Stimulated activated CD4-positive, alpha-beta T cell treated with anti-CD3 and anti-CD28 coated beads, Interleukin-4, amount 100 ng/mL, for 48 hours (primary cell): ENCODE data around the gene ATP8A2.
"Not testable (repeated sequence)": the region's sequence is repeated elsewhere in the genome, so short reads cannot be mapped to it uniquely, and the experiment has no call there.

Experiments used
- DNase-seq, 2 donors: peaks; one replicate each; pipeline ENCODE4 v3.0.0-alpha.2; 2020; ENCODE audit warnings: low read depth in 2 of 2

ATP8A2 gene

DNA sequence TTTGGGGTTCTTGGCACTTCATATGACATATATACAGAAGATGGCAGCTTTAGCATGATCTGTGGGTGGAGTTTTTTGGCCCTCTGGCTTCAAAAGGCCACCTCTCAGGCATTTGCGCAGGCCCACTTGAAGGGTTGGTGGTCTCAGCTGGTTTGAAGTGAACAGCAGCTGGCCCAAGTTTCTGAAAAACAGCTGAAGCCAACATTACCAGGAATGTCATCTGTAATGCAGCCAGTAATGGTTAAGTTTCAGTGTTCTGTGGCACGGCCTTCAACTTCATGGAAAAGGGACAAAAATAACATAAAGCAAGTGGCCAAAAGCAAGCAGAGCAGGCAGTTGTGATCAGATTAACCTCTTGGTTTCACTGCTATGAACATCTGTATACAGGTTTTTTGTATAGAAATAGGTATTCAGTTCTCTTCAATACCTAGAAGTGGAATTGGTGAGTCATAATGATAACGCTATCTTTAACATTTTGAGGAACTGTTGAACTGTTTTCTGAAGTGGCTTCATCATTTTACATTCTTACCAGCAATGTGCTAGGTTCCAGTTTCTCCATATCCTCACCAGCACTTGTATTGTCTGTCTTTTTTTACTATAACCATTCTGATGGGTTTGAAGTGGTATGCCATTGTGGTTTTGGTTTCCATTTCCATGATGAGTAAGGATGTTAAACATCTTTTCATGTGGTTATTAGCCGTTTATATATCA is 434.6 kb downstream of the ATP8A2 start:
- DNase-seq, result no peak

DNA sequence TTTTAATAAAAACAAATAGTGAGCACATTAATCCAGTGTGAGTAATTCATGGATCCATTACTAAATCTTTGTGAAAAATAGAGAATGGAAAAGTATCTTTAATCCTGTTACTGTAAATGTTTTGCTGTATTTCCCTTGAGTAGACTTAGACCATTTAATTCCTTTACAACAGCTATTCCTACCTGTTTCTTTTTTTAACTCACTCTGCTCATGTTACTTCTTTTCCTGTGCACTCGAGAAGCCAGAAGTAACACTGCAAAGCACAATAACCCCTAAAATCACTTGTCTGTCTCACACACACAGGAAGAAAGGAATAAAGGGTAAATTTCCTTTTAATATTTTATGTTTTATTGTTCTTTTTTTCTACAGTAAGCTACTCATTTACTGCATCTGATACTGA is 435.8 kb downstream of the ATP8A2 start:
- no peak for DNase-seq

DNA sequence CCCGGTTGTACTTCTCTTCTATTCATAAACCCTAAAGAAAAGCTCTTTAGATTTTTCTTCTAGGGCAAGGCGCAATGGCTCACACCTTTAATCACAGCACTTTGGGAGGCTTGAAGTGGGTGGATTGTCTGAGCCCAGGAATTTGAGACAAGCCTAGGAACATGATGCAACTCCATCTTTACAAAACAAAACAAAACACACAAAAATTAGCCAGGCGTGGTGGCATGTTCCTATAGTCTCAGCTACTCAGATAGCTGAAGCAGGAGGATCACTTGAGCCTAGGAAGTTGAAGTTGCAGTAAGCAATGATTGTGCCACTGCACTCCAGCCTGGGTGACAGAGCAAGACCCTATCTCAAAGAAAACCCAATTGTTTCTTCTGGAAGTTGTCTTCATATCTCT is 439.7 kb downstream of the ATP8A2 start:
- DNase-seq, result no peak

DNA sequence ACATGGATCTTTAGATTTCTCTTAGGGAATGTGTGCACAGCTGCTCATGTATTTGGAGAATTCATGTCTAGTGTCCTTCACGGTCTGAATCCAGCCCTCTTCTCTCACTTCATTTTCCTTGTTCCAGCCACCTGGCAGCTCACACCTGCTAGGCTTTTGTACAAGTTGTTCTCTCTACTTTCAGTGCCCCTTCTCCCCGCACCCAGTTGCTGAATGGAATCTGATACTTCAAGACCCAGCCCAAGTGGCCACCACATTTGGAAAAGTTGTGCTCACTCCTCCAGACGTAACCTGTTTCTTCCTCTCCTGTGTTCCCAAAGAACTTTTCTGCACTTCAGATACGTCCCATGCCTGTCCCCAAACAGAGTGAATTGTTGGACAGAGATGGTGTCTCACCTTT is 444.5 kb downstream of the ATP8A2 start:
- no peak for DNase-seq

DNA sequence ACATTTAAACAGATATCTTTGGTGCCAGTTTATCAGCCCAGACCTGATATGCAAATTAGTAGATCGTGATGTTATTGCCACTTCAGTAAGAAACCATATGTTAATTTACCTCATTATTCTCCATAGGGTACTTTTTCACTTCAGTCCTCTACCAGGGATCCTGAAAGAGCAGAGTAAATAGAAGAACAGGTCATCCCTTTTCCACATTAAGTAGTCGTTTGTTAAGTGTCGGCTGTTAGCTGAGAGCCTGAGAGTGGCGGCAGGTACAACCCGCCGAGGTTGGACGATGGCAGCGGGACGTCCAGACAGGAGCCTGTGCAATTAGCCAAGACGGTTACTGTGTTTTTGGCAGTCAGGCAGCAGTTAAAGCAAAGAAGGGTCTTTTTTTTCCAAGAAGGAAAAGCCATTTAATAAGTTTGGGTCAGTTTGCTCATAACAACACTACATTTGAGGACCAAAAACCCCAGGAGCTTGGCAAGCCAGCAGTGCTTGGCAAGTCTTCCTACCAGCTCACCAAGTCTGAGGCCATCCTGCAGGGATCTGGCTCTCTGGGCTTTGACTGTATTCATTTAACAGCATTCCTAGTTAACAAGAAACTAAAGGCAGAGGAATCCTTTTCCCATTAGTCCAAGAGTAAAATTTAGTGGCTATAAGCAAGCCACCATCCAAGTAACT is 448.2 kb downstream of the ATP8A2 start:
- no peak for DNase-seq

DNA sequence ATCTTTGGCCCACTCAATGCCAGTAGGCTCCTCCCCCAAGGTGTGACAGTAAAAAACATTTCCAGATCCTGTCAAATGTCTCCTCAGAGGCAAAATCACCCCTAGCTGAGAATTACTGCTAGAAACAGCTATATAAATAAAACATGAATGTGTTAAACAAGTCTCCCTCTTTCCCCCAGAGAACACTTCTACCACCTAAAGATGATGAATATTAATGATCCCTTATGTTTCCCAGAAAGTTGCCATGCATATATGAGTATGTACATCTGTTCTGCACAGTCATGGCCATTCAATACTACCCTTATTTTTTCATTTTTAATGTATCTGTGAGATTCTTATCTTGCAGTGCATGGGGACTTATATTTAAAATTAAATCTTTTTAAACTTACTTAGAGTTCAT is 450.0 kb downstream of the ATP8A2 start:
- DNase-seq, result no peak

DNA sequence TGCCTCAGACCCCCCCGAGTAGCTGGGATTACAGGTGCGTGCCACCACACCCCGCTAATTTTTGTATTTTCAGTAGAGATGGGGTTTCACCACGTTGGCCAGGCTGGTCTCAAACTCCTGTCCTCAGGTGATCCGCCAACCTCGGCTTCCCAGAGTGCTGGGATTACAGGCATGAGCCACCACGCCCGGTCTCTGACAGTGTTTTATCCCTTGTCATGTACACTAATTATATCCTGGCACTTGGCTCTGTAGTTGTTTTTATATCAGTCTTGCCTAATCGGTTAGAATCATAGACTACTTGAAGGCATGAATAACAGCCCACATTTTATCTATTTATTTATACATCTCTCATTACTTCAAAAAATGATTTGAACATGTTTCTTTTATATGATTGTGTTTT is 455.4 kb downstream of the ATP8A2 start:
- not testable (repeated sequence) for DNase-seq

DNA sequence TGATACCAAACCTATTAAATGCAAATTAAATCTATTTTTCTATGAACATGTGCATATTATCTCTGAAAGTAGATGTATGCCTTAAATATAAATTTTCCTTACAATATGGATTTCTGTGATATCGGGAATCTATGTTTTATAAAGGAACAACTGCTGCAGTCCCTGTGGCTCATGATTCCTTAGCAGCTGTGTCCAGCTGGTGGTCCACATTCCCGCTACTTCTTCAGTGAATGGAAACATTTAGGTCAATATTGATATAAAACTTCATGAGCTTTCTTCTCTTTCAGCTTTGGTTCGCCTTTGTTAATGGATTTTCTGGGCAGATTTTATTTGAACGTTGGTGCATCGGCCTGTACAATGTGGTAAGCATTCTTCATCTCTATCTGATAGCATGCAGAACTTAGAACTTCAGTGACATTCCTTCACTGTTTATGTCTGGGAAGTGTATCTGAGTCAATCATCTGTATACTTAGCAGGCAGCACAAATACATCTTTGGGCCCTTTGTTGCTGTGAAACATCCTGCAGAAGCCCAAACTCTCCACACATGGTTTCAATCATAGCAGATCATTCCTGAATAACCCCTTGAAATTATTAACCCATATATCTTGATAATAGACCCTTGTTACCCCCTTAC is 456.2 kb downstream of the ATP8A2 start:
- DNase-seq, result no peak

DNA sequence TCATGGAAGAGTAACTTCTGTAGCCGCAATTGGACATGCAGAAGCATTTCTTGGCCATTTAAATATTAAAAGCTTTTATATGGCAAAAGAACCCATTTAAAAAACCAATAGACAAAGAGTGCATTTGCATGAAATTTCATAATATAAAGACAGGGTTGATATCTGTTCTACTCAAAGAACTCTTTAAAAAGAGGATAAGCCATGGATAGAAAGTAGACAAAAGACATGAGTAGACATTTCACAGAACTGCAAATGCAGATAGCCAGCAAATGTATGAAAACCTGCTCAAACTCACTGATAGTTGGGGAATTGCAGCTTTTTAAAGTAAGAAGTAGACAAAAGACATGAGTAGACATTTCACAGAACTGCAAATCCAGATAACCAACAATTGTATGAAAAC is 462.0 kb downstream of the ATP8A2 start:
- DNase-seq, result no peak

DNA sequence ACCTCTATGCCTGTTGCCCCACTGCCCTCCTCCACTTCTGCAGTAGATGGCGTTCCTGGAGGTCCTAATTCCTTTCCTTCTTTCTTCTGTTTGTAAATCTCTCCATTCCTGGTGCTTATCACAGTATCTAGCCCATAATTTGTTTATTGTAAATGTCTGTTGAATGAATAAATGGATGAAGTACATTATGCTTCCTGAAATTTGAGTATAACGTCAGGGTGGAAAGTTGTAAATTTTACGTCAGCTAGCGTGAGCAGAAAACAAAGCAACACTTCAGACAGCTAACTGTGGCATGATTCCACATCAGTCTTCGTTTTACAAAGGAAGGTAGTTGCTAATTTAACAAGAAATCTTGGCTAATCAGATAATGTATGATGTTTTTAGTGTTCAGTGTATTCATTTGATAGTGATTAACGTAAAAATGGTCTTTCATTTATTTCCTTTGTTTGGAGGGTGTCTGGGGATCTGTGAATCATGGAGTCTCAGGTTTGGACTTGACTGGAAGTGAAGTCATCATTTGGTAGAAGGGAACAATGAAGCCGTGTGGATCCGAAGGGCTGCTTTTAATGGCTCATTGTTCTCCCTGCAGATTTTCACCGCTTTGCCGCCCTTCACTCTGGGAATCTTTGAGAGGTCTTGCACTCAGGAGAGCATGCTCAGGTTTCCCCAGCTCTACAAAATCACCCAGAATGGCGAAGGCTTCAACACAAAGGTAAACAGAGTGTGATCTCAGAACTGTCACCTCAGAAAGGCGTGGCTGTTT is 465.0 kb downstream of the ATP8A2 start:
- no peak for DNase-seq

DNA sequence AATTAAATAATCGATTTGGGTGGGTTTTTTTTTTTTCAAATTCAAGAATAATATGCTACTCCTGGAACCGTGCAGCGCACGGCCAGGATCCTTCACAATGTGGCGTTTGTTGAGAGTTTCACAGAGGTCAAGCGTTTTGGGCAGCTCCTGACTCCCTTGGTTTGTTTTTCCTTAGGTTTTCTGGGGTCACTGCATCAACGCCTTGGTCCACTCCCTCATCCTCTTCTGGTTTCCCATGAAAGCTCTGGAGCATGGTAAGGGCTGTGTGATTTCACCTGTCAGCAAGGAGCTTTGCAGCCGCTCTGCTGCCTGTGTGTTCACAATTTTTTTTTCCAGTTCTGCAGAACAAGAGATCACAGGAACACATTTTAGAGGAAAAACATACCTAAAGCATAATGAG is 467.6 kb downstream of the ATP8A2 start:
- no peak for DNase-seq

DNA sequence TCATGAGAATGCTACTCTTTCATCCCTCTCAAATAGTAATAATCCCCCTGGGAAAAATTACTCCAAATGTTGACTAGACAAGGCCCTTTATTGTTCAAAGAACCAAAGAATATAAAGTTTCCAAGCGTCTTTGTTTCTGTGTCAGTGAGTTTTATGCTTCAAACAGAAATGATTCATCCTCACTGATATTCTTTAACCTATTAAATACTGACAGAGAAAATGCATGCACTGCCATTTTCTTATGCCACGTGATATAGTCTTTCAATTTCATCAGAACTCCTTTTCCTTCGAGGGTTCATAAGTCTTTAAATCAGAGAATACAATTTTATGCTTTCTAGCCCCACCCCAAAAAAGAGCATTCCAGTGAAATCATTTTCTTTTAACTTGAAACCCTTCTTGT is 468.5 kb downstream of the ATP8A2 start:
- no peak for DNase-seq

DNA sequence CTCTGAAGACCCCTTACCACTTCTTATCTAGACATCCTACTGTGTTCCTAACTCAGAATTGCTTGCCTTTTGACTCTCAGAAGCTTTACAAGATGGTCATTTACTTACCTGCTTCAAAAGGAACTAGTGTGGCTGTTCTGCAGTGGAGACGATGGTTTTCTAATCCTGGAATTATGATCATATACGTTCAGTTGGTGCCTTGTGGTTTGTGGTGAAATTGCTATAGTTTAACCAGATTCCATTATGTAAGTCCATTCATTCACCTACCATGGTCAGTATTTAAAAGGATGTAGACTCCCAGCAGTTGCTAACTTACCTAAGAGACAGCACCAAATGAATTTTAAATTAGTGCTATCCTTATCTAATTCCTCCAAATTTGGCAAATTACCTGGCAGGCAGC is 469.2 kb downstream of the ATP8A2 start:
- DNase-seq, result no peak

DNA sequence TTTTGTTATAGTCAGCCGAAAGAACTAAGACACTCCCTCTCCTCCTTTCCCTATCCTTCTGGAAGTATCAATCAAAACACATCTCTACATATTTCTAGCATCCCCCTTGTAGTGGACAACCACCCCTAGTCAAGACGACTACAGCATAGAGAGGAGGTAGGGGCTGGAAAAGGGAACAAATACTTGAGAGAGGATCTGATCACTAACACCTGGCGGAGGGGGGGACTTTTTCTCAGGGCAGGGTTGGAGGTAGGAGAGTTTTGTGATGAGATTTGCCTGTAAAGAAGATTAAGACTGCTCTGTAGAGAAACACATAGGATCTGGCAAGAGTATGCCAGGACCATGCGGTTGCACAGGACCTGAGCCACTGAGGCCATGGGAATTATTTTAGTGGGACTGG is 471.9 kb downstream of the ATP8A2 start:
- no peak for DNase-seq

DNA sequence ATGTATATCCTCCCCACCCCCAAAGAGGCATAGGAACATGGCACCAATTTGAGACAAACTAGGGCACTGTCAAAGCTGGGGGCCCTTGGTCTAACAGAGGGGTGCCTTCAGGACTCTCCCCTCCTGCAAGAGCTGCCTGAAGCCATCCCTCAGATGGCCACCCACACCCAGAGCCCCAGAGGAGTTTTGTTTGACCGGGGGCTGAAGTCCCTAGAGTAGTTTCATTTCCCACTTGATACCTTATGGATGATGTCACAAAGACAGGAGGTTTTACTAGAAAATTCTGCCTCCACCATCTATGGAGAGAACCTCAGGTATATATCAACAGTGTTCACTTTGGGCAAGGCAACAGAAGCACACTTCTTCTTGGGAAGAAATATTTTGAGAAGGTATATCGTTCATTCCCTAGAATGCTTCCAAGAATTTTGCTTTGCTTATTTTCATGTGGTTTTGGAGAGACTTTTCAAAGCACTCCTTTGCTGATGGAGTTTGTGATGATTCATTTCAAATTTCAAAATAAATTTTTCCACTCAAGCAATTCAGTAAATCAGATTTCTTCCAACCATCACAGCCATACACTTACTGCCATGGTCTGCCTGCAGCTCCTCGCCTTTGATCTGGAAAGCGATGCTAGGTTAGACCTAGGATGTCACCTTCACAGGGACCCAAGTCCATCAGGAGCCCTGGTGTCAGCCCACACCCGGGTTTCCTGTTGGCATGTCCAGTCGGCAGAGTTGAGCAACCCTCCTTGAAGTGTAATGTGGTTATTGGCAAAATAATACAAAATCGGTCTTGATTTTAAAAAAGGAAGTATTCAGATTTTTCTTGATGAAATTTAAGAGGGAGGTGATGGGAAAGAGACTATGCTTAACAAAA is 473.0 kb downstream of the ATP8A2 start:
- DNase-seq, result no peak

DNA sequence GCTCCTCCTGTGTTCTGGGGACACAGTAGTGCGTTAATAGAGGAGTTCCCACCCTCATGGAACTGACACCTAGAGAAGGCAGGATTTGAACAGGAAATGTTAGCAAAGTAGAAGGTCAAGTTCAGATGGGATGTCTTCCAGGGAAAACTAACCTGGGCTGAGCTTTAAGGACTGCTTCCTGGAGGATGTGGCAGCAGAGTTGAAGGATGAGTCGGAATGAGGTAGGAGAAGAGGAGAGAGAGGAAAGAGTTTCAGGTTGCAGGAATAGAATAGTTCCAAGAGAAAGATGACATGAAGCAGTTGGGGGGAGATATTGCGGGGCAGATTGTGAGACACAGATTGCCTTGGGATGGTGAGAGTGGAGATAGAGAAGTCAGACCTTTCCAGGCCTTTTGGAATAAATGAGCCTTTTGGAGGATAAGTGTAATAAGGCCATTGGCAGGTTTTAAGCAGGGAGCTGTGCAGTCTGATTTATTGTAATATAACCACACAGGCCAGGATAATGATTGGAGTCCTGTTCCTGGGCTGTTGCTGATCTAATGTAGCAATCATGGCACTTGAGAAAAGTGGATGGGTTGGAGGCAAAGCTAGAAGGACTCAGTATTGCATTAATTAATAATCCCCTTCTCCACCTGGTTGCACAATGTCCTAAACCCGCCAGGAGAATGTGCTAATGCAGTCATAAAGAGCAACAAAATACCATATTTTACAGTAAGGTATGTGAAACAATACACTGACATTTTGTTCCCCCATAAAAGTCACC is 474.6 kb downstream of the ATP8A2 start:
- no peak for DNase-seq

DNA sequence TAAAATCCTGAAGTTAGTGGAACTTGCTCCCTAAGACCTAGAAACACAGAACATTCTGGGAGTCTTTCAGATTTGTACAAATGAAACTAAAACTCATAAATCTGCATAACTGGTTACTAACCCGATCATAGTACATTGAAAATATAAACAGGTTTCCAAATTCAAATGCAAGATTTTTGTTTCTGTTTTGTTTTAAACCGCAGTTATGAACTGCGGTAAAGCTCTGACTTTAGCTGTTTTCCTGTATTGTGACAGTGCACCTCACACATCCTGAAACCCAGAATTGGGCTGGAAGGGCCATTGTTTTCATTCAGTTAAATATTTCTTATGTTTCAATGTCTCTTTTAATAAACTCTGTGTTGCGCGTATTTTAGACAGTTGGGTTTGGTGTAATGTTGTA is 475.4 kb downstream of the ATP8A2 start:
- DNase-seq, result no peak

DNA sequence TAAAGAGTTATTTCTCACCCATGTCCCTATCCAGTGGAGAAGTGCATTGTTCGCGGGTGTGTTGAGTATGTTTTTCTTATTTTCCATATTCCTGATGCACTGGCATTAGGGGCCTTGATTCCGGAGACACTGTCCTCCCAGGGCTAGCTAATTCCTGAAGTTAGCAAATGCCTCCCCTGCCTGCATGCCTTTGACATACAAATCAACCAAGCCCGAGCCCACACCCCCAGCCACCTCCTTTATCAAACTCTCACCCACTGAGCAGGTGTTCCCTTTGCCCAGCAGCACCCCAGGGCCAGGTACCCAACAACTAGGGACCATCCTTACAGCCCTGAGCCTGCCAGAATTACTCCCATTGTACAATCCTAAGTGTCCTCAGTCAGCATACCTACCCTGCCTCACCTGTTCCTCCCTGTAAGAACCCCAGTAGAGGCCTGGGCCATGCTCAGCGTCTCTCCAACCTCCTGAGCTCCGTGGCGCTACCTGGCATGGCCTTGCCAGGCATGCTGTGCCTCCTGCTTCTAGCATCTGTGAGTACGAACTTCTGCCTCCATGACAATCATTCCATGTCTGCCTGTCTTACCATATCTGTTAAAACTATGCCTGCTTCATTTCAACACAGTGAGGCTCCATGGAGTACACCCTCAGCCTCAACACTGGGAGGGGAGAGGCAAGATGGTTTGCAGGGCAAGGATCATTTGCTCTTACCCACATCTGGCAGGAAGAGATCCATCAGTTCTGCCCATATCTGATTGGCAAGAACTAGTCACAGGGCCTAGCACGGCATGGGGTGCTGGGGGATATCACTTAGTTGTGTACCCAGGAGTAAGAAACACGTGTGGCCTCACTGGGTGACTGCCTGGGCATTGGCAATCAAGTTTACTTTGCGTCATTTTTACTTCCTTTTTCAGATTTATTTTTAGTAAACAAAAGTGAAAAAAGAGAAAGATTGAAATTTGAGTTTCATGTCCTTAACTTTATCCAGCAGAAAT is 476.2 kb downstream of the ATP8A2 start:
- DNase-seq, result no peak
